Calu3 (cell line): ENCODE results near the gene ARHGEF38. TPM values are rescaled to one million over a fixed set of nuclear protein-coding genes. Genes with fewer than 3 reads are reported as not detected.

Experiments
- BruUV-seq: library from RNA; stranded (reverse); fragments of 400-500 nt; replicated peaks from 2 replicates; lab custom pipeline; 2021; lab: Mats Ljungman, UMichigan
- CTCF ChIA-PET: fragments of 300-600 bp; sonication (Branson Sonifier 250); formaldehyde crosslinking; loops from one replicate; lab custom pipeline; 2022; ENCODE audit warnings: antibody characterized with exemption; lab: Charles Lee
- DNase-seq: peaks from one replicate; pipeline ENCODE4 v3.0.0; 2022
- H3K27ac Mint-ChIP-seq: one replicate; pipeline ENCODE4 v1.8.0; 2022; ENCODE audit warnings: mixed read lengths; ENCODE audit not compliant: unreplicated experiment
- H3K27me3 Mint-ChIP-seq: one replicate; pipeline ENCODE4 v1.8.0; 2022; ENCODE audit warnings: mixed read lengths; ENCODE audit not compliant: unreplicated experiment
- H3K36me3 Mint-ChIP-seq: one replicate; pipeline ENCODE4 v1.8.0; 2022; ENCODE audit warnings: mild to moderate bottlenecking, moderate library complexity, mixed read lengths; ENCODE audit not compliant: insufficient read depth, unreplicated experiment
- H3K4me1 Mint-ChIP-seq: one replicate; pipeline ENCODE4 v1.8.0; 2022; ENCODE audit warnings: mild to moderate bottlenecking, low read depth, mixed read lengths; ENCODE audit not compliant: unreplicated experiment
- H3K4me3 Mint-ChIP-seq: one replicate; pipeline ENCODE4 v1.8.0; 2022; ENCODE audit warnings: mild to moderate bottlenecking, low read depth, moderate library complexity, mixed read lengths; ENCODE audit not compliant: unreplicated experiment
- H3K9me3 Mint-ChIP-seq: one replicate; pipeline ENCODE4 v1.8.0; 2022; ENCODE audit warnings: low read depth, mixed read lengths; ENCODE audit not compliant: unreplicated experiment
- CTCF ChIP-seq: fragments of 200-600 bp; IDR thresholded peaks from one replicate; pipeline ENCODE4 v1.8.0; 2022; ENCODE audit warnings: antibody characterized with exemption; ENCODE audit not compliant: unreplicated experiment
- intact Hi-C: fragments of 100-400 bp; cut with micrococcal nuclease; formaldehyde crosslinking; loops from one replicate; pipeline ENCODE4 v1.10.0; 2022; ENCODE audit not compliant: unreplicated experiment
- total RNA-seq: library from RNA; stranded (reverse); gene quantifications from 2 replicates; pipeline ENCODE4 v1.2.3, GENCODE V29; 2022

Gene ARHGEF38
- total RNA-seq, 1 experiment from 2014 or later = 16.6 TPM

GRCh38 chr4:105630670-105631655 lies 78.5 kb downstream of the ARHGEF38 start:
- TF ChIP-seq CTCF = no peak
- Mint-ChIP-seq H3K4me3 (no peak overlapping the region), H3K36me3 (peaks cover 13% of the 10 kb centered on the region), H3K9me3 (peaks cover 3% of the 10 kb centered on the region), H3K27ac (no peak overlapping the region), H3K27me3 (no peaks in the 10 kb centered on the region), H3K4me1 (peaks cover 48% of the 10 kb centered on the region)
- intact Hi-C loops = loop anchor here (5.0 kb wide), 2 partner anchors 74 to 356 kb away; no protein-coding TSS in a partner anchor
- no peak for DNase-seq
- BruUV-seq = no TSS peak
- CTCF ChIA-PET = no interaction called here

- no TSS peak for BruUV-seq
- no peaks in the 10 kb centered on the region for H3K27me3 Mint-ChIP-seq
- CTCF ChIA-PET = interaction anchor here (1.6 kb wide), 1 partner anchor 112 kb away, joined by 3 read pairs; no protein-coding TSS in a partner anchor
These were observed 79.5 kb downstream of the ARHGEF38 start for GRCh38 chr4:105631818-105632400.

GRCh38 chr4:105632599-105632998 lies 80.2 kb downstream of the ARHGEF38 start:
- no TSS peak for BruUV-seq
- DNase-seq = no peak
- no peak for TF ChIP-seq CTCF
- CTCF ChIA-PET = interaction anchor here (0.9 to 1.6 kb wide), 3 partner anchors 12 to 112 kb away, joined by 3 to 4 read pairs (median 3); no protein-coding TSS in a partner anchor
- H3K27ac Mint-ChIP-seq = no peak overlapping the region
- H3K36me3 Mint-ChIP-seq = peaks cover 5% of the 10 kb centered on the region
- H3K27me3 Mint-ChIP-seq = no peaks in the 10 kb centered on the region
- intact Hi-C loops = loop anchor here (5.0 kb wide), 2 partner anchors 75 to 355 kb away; no protein-coding TSS in a partner anchor
- no peak overlapping the region for H3K4me3 Mint-ChIP-seq
- no peaks in the 10 kb centered on the region for H3K9me3 Mint-ChIP-seq
- peaks cover 34% of the 10 kb centered on the region for H3K4me1 Mint-ChIP-seq

More at GRCh38 chr4:105631818-105632400, 79.5 kb downstream of the ARHGEF38 start:
- peaks cover 38% of the 10 kb centered on the region for H3K4me1 Mint-ChIP-seq
- peaks cover 8% of the 10 kb centered on the region for H3K36me3 Mint-ChIP-seq
- no peak for DNase-seq
- intact Hi-C loops = loop anchor here (5.0 kb wide), 2 partner anchors 75 to 355 kb away; no protein-coding TSS in a partner anchor
- H3K4me3 Mint-ChIP-seq = no peak overlapping the region
- TF ChIP-seq CTCF = no peak
- H3K27ac Mint-ChIP-seq = no peak overlapping the region
- H3K9me3 Mint-ChIP-seq = no peaks in the 10 kb centered on the region

GRCh38 chr4:105633241-105633640 lies 80.8 kb downstream of the ARHGEF38 start:
- intact Hi-C loops = loop anchor here (1.0 to 5.0 kb wide), 3 partner anchors 46 to 354 kb away; no protein-coding TSS in a partner anchor
- CTCF ChIA-PET = interaction anchor here (0.5 to 1.6 kb wide), 5 partner anchors 12 to 364 kb away, joined by 3 to 5 read pairs (median 3); no protein-coding TSS in a partner anchor
- Mint-ChIP-seq H3K4me3 (no peak overlapping the region), H3K27me3 (no peaks in the 10 kb centered on the region), H3K27ac (no peak overlapping the region), H3K4me1 (peaks cover 34% of the 10 kb centered on the region), H3K9me3 (no peaks in the 10 kb centered on the region), H3K36me3 (peaks cover 5% of the 10 kb centered on the region)
- no TSS peak for BruUV-seq
- peak; percentile 43 for DNase-seq
- TF ChIP-seq CTCF = no peak
